ENCODE data around the gene RIMS4. TPM values are rescaled to one million over a fixed set of nuclear protein-coding genes. Genes with fewer than 3 reads are reported as not detected.

RIMS4 gene
- total and polyA plus RNA-seq, 2 of the 8 experiments (the other 6 are each of a cell fraction or from before 2014, with no cell fraction given), result 13.3 to 44.2 TPM

- no peak overlapping the region for H3K4ac ChIP-seq (replicated peaks; ENCODE audit: insufficient read length, low read depth, low read length)
- no peak overlapping the region for H3K4me2 ChIP-seq (ENCODE audit: insufficient read depth in 1 of 2, low read depth in 2 of 2, low read length in 2 of 2)
- H2AFZ ChIP-seq (ENCODE audit: low read length), result no peak overlapping the region
- peaks cover 5 to 16% of the 10 kb centered on the region in 2 experiments for H4K20me1 ChIP-seq (replicated peaks in 1 of 2; ENCODE audit: control insufficient read depth in 1 of 2, insufficient read depth in 2 of 2, low read length in 2 of 2)
- no peak overlapping the region for H3K18ac ChIP-seq (ENCODE audit: extremely low read depth, low read length)
- no peak overlapping the region for H3K4me3 ChIP-seq (ENCODE audit: extremely low read depth in 1 of 4, insufficient read depth in 2 of 4, low read depth in 3 of 4, low read length in 4 of 4)
- no peak overlapping the region for H2AK5ac ChIP-seq (ENCODE audit: low read depth, low read length)
- no peak overlapping the region for H4K91ac ChIP-seq (replicated peaks; ENCODE audit: insufficient read length, low read length)
- FAIRE-seq, result no peak
- peaks cover 6 to 26% (median 21%) of the 10 kb centered on the region in 4 experiments for H3K27me3 ChIP-seq (replicated peaks in 1 of 4; ENCODE audit: control insufficient read depth in 3 of 4, extremely low read depth in 1 of 4, insufficient read depth in 3 of 4, low read length in 3 of 4)
- H3K4me1 ChIP-seq (replicated peaks in 1 of 4; ENCODE audit: control insufficient read depth in 3 of 4, insufficient read depth in 4 of 4, low read length in 3 of 4), result peaks cover 0 to 11% (median 5%) of the 10 kb centered on the region in 4 experiments; a peak in 6 of 7 replicates
- peaks cover 8% of the 10 kb centered on the region; the same call in 1 of the 2 replicates for H3K23me2 ChIP-seq (ENCODE audit: low read depth, low read length)
- peaks cover 6% of the 10 kb centered on the region; the same call in 1 of the 2 replicates for H3K79me1 ChIP-seq (ENCODE audit: low read depth, low read length)
- WGBS, 2 experiments (ENCODE audit: extremely low coverage in 1 of 2, insufficient coverage in 1 of 2, insufficient read length in 1 of 2, insufficient replicate concordance in 2 of 2, low coverage in 1 of 2, low lambda C conversion rate in 2 of 2, missing lambda C conversion rate in 1 of 2), result 67% methylated on average over 7 of the region's 7 CpGs; no CpG with 5 or more reads in 1 of the 2 experiments
- no peak overlapping the region for H3K9ac ChIP-seq (replicated peaks in 1 of 4; ENCODE audit: extremely low read depth in 1 of 4, low read depth in 3 of 4, low read length in 3 of 4)
- H2BK20ac ChIP-seq (ENCODE audit: low read length), result no peak overlapping the region
- ChIA-PET POLR2A (ENCODE audit: partially characterized antibody) (no interaction called here), CTCF (ENCODE audit: partially characterized antibody) (interaction anchor here (2.1 to 12.1 kb wide), 2 partner anchors 10 to 21 kb away, joined by 6 to 170 read pairs; no protein-coding TSS in a partner anchor)
- no peak overlapping the region for H2BK12ac ChIP-seq (ENCODE audit: low read depth, low read length)
- H3K36me3 ChIP-seq (ENCODE audit: control insufficient read depth in 2 of 4, insufficient read depth in 4 of 4, low read length in 3 of 4), result peaks cover 0 to 2% (median 0%) of the 10 kb centered on the region in 4 experiments; a peak in 1 of 8 replicates
- no peak overlapping the region for H3K56ac ChIP-seq (replicated peaks; ENCODE audit: insufficient read length, low read depth, low read length)
- DNase-seq (ENCODE audit: low read depth in 1 of 2, low spot score in 2 of 2), result no peak
- H2BK15ac ChIP-seq (ENCODE audit: low read length), result no peak overlapping the region
- peaks cover 0 to 23% of the 10 kb centered on the region in 2 experiments; a peak in 1 of 4 replicates for H3K79me2 ChIP-seq (ENCODE audit: control insufficient read depth in 1 of 2, insufficient read depth in 2 of 2, low read length in 2 of 2)
- no peaks in the 10 kb centered on the region for H3K9me3 ChIP-seq (ENCODE audit: insufficient read depth in 2 of 2, low read depth in 1 of 2, low read length in 1 of 2)
- no peak overlapping the region for H3K27ac ChIP-seq (ENCODE audit: low read depth, low read length)
- no peak overlapping the region for H2BK120ac ChIP-seq (replicated peaks; ENCODE audit: low read depth, low read length)
- H4K8ac ChIP-seq (ENCODE audit: extremely low read depth, insufficient read depth, low read length), result no peak overlapping the region
- no peak overlapping the region for H4K5ac ChIP-seq (ENCODE audit: insufficient read length, low read depth, low read length)
- no peak overlapping the region for H3K14ac ChIP-seq (ENCODE audit: insufficient read length)
- no peak overlapping the region for H3K23ac ChIP-seq (ENCODE audit: insufficient read length)
- H2BK5ac ChIP-seq (ENCODE audit: low read depth, low read length), result no peak overlapping the region
- TF ChIP-seq ZNF274 (IDR thresholded peaks at IDR 0.05; ENCODE audit: borderline replicate concordance, extremely low read depth, low read length) (no peak), HDAC2 (IDR thresholded peaks at IDR 0.05; ENCODE audit: borderline replicate concordance in 1 of 2, low read depth in 2 of 2, low read length in 2 of 2) (no peak), ATF3 (IDR thresholded peaks at IDR 0.05; ENCODE audit: insufficient read depth, low read depth, low read length) (no peak), NANOG (IDR thresholded peaks at IDR 0.05; ENCODE audit: insufficient read depth, low read depth, low read length, poor library complexity, severe bottlenecking) (no peak), SP2 (IDR thresholded peaks at IDR 0.05; ENCODE audit: low read length) (no peak), POLR2A (IDR thresholded peaks at IDR 0.05; ENCODE audit: control extremely low read depth in 1 of 2, low read depth in 2 of 2, low read length in 2 of 2) (no peak), YY1 (IDR thresholded peaks at IDR 0.05; ENCODE audit: low read depth, low read length) (no peak), TAF7 (optimal IDR thresholded peaks at IDR 0.05; ENCODE audit: borderline replicate concordance, low read depth, low read length) (no peak), RFX5 (IDR thresholded peaks at IDR 0.05; ENCODE audit: borderline replicate concordance, low read depth, low read length) (no peak), JUND (IDR thresholded peaks at IDR 0.05; ENCODE audit: low read length) (no peak), BACH1 (IDR thresholded peaks at IDR 0.05; ENCODE audit: low read length) (no peak), KDM5A (IDR thresholded peaks at IDR 0.05; ENCODE audit: low read length) (no peak)
These were observed 3.2 kb downstream of the RIMS4 start for GRCh38 chr20:44807051-44807683.

Data from H1 (cell line).